HG02981 (cell line): ENCODE results near the gene CDKL4.
"Not testable (repeated sequence)": the region's sequence is repeated elsewhere in the genome, so short reads cannot be mapped to it uniquely, and the experiment has no call there.

ENCODE experiments used
- ATAC-seq: cut with Tn5 transposase; IDR thresholded peaks from one replicate; pipeline ENCODE4 v1.9.1; 2021; ENCODE audit warnings: mild to moderate bottlenecking, moderate library complexity; ENCODE audit not compliant: unreplicated experiment

The CDKL4 gene

DNA sequence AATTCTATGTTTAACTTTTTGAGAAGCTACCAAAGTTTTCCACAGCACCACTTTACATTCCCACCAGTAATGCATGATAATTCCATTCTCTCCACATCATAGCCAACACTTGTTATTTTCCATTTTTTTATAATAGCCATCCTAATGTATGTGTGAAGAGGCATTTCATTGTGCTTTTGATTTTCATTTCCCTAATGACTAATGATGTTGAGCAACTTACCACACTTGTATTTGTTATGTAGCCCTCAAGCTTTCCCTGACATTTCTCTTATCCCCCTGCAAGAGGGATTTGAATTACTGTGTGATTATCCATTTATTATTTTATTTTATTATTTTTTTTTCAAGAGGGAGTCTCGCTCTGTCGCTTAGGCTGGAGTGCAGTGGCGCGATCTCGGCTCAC lies 99.4 kb downstream of the CDKL4 start:
- ATAC-seq = no peak

DNA sequence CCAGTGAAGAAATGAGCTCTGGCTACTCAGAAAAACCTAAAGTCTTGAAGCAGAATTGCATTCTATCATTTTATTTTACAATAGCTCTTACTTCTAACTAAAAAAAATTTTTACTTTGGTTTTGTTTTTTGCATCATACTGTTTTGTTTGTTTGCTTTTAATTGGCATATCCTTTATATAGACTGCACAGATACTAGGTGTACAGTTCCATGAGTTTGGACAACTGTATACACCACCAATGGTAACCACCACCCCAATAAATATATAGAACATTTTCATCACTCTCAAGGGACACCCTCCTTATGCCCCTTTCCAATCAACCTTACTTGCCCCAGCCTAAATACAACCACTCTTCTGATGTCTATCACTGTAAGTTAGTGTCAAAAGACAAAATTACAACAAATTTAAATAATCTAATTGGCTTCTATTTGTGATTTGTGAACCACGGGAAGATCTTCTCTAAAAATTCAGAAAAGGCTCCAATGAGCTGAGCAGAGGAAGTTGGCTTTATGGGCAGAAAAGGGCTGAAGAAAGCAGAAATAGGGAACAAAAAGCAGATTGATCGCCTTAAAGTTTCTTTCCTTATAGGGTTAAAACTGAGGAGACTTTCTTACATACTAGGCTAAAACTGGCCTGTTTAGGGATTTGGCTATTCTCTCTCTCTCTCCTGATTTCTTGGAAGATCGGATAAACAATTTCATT lies 100.7 kb downstream of the CDKL4 start:
- no peak for ATAC-seq

DNA sequence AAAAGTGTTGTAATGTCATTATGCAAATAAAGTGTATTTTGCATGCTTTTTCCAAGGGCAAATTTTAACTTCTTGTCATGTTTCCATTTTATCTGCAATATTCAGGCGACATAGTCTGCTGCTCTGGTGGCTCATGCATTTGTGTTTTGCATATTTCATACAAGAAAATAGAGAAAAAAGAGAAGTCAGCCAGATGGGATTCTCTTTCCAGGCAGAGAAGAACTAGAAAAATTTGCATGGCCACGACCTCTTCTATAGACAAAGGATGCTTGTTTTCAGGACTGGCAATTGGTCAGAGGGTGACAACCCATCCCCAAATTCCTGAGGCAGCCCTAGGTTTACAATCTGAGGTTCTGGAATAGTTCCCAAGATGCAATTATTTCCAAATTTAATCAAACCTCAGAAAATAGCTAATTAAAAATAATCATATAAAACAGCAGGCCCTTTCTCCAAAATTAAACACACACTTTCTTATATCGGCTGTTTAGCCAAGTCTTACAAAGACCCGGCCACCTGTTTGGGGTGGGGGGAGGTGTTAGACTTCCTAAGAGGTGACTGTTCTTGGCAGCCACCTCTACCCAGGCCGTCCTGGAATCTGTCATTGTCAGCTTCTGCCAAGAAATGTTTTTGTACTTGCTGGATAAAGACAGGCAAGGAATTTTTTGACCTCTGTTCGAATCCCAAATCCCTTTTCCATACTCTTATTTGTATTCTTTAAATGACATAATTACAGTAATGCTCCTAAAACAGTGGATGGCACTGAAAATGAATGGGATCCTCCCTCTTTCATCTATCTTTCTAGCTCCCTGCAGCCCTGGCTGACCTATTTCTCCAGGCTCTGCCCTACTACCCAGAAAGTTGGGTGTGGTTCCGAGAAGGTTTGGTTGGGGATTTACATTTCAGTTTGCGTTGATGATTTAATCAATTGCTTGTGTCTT lies 102.2 kb downstream of the CDKL4 start:
- peak; percentile 53 for ATAC-seq

DNA sequence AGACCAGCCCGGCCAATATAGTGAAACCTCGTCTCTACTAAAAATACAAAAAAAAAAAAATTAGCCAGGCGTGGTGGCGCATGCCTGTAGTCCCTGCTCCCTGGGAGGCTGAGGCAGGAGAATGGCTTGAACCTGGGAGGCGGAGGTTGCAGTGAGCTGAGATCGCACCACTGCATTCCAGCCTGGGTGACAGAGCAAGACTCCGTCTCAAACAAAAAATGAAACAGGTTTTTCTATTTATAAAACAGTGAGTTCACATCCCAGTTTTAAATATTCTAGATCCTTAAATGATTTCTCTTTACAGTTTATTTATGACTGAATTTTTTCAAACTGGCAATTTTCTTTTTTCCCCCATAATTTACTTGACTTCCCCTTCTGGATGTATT lies 102.8 kb downstream of the CDKL4 start:
- ATAC-seq = not testable (repeated sequence)

DNA sequence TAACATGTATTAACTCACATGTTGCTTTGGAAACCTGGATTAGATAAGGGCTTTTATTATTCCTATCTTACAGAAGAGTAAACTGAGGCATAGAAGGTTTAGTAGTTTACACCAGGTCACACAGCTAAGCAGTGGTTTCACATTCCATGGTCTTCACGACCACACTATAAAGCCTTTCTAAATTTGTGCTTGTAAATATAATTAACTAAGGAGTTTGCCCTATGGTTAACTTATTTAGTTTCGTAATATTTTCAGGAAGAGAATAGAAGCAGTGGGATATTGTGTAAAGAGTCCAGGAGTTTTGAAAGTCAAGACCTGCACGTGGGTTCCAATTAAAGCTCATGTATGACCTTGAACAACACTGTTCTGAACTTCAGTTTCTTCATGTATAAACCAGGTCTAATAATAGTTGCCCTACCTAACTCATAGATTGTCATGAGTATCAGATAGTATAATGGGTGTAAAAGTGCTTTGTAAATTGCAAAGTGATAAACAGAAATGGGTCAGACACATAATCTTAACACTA lies 103.4 kb downstream of the CDKL4 start:
- ATAC-seq = no peak

DNA sequence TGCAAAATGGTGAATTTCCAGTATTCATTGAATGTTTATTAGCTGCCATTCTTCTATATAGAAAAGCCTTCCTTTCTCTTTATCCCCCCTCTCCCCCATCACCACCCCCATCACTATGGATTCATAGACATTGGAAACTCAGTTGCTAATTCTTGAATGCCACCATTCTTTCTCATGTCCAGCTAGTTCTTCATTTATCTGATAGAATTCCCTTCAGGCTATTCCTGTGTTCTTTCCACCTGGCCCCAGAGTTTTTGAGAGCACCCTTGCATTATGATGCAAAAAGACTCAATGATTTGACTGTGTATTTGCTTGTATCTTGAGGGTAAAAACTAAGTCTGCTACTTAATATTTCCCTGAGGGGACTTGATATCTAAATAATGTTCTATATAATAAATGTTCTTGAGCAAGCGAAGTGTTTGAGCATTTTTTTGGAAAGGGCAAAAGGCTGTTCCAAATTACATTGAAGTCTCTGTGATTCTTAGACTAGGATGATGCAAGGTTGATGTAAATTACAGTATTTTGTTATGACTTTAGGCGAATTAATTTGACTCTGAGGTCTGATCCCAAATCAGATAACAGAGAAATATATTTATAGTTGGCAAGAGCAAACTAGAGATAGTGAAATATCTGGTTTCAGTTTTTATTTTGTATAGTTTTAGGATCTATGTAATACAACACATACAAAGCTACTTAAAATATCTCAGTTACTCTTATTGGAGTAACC lies 104.1 kb downstream of the CDKL4 start:
- ATAC-seq = no peak

DNA sequence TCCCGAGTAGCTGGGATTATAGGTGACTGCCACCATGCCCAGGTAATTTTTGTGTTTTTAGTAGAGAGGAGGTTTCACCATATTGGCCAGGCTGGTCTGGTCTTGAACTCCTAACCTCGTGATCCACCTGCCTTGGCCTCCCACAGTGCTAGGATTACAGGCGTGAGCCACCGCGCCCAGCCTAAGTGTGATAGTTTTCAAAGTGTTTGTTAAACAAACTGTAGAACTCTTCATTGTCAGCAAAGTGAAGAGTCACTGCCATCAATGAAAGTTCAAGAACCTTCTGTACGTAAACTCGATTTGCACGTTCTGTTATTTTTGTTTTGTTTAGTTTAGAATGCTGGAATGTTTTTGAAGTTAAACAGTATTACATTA lies 104.9 kb downstream of the CDKL4 start:
- ATAC-seq = no peak

DNA sequence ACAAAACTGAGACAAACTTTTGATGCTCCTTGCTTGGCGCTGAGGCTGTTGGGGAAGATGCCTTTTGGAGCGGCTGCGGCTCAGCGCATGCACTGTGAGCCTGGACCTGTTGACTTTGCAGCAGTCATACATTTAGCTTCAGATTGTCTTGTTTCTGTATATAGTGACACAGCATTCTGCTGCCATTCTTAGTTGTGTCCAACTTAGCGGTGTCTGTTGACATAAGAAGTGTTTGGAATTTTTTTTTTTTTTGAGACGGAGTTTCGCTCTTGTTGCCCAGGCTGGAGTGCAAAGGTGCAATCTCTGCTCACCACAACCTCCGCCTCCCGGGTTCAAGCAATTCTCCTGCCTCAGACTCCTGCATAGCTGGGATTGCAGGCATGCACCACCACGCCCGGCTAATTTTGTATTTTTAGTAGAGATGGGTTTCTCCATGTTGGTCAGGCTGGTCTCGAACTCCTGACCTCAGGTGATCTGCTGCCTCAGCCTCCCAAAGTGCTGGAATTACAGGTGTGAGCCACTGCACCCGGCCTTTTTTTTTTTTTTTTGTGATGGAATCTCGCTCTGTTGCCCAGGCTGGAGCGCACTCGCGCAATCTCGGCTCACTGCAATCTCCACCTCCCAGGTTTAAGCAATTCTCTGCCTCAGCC lies 105.5 kb downstream of the CDKL4 start:
- ATAC-seq = not testable (repeated sequence)

DNA sequence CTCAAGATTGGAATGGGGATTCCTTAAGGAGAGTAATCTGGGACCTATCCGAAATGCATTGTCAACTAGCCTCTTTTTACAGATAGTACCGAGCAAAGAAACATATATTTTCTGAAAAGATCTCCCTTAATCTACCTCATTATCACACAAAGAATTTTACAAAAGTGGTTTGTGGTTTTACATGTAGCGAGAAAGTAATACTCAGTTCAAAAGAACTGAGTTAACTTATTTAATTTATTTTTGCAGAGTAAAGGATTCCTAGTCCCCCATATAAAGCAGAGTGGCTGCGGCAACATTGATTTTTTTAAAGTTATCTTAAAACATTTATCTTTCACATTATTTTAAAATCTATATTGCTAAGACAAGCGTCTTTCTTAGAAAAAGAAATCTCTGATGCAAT lies 107.0 kb downstream of the CDKL4 start:
- no peak for ATAC-seq

DNA sequence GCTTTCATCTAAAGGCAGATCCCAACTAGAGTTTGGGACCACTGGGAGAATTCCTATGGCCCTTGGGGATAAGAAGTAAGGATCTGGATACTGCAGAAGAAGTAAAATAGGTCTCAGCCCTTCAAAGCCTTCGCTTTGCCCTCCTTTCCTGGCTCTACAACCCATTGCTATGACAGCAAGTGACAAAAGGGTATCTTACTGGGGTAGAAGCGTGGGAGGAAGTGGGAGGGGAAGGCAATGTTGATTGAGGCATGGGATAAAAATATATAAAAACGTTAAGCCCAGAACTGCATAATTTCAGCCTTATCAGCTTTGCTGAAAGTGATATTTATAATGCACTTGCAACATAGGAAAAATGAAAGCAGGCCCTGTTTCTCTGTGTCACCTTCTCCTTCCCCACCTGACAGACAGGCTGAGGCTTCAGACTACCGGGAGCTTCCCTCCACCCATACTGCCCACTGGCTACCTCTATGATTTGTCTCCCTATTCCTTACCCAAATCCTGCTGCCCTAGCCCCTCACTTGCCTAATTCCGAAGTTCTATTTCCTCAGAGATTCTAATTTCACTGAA lies 108.0 kb downstream of the CDKL4 start:
- ATAC-seq = no peak

DNA sequence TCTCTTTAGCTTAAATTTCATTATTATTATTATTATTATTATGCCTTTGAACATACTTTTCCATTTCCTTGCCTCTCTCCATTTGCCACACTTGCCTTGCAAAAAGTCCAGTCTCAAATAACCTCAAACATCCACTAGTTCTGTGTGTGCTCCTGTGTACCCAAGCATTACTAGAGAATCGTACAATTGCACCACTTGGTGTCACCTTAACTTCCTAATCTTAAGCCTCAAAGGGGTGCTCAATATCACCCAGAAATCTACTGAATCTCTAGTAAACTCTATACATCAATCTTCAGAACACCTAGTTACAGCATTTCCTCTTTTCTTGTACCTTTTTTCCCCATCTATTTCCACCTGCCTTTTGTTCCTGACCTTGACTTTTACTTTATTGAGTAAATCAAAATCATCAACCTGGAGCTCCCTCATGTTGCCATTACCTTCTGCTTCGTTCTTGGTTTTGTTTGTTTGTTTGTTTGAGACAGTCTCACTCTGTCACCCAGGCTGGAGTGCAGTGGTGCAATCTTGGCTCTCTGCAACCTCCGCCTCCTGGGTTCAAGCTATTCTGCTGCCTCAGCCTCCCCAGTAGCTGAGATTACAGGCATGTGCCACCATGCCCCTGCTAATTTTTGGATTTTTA lies 110.4 kb downstream of the CDKL4 start:
- ATAC-seq = no peak

DNA sequence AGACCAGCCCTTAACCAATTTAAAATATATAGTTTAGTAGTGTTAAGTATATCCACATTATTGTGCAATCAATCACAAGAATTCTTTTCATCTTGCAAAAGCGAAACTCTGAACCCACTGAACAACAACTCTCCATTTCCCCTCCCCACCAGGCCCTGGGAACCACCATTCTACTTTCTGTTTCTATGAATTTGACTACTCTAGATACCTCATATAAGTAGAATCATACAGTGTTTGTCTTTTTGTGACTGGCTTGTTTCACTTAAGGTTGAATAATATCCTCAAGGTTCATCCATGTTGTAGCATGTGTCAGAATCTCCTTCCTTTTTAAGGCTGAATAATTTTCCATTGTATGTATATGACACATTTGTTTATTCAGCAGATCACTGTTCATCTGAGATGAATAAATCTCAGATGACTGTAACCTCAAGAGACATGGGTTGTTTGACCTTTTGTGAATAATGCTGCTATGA lies 114.8 kb downstream of the CDKL4 start:
- peak; percentile 51 for ATAC-seq

DNA sequence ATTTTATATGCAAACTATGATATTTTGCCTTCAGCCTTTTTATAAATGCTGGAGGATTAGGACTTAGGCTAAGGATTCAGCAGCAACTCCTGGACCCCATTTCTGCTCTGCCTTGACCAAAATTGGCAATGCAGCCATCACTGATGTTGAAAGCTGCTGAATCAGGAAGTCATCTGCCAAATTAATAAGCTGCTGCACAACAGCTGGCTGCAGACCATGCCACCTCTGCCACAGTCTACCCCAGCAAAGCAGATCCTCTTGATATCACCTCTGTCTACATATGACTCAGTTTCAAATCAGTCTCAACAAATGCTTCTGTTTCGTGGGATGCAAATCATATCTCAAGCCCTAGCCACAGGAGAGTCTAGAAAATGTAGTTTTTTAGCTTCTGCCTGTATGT lies 115.8 kb downstream of the CDKL4 start:
- ATAC-seq = peak; percentile 47
